GM18498 (cell line): Measurements from ENCODE around the gene FMO2.

Source experiments
- ATAC-seq: cut with Tn5 transposase; IDR thresholded peaks from one replicate; pipeline ENCODE4 v1.9.1; 2021; ENCODE audit warnings: mild to moderate bottlenecking, moderate library complexity; ENCODE audit not compliant: unreplicated experiment

The FMO2 gene

DNA sequence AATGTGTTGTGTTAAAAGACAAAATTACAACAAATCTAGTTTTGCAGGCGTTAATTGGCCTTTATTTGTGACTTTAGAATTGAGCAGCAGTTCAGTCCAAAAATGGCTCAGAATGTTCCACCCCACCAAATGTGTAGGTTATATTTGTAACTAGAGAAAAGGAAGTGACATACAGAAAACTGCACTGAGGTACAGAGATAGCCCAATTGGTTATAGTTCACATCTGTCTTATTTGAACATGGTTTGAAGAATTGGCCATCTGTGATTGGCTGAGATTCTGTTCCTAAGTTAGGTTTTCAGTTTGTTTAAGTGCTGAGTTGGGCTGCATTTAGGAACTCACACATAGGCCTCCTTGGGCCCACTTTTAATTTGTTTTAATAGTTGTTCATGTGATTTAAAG lies 12.0 kb upstream of the FMO2 start:
- ATAC-seq: no peak

DNA sequence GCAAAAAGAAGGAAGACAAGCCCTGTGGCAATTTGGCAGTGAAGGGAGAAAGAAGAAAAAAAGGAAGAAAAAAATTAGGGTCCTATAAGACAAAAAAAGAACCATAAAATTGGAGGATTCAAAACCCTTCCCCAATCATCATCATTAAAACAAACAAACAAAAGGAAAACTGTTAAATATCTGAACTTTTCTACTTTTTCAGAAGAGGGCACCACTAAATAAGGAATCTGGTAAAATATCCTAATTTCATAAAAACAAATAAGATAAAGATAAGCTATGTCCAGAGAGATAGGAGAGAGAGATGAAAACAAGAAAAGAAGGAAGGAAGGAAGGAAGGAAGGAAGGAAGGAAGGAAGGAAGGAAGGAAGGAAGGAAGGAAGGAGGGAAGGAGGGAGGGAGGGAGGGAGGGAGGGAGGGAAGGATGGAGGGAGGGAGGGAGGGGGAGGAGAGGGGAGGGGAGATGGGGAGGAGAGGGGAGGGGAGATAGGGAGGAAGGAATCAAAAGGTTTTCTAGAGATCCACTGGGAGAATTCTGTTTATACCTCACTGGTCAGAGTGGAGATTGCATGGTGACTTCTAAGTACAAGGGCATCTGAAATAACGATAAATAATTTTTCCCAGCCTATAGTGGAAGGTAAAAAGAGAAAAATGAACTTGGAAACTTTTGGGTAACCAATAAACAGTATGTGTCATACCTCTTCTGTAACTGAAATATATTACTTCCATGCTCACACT lies 10.4 kb upstream of the FMO2 start:
- no peak for ATAC-seq

DNA sequence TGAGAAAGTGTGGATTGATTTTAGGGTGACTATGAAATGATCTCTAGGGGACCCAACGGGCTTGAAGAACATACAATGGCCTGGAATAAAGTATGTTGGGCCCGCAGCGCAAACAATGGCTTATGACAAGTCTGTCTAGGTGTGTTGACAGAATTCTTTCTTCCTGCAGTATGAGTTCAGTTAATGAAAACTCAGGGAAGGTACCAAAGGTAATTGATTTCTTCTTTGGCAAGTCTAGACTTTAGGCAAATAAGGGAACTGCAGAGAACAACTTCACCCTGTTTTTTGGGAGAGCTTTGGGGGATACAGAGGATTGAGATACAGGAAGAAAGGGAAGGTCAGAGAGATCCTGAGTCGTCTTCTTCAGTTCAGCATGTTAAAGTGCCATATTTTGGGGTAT lies 7.8 kb upstream of the FMO2 start:
- no peak for ATAC-seq

DNA sequence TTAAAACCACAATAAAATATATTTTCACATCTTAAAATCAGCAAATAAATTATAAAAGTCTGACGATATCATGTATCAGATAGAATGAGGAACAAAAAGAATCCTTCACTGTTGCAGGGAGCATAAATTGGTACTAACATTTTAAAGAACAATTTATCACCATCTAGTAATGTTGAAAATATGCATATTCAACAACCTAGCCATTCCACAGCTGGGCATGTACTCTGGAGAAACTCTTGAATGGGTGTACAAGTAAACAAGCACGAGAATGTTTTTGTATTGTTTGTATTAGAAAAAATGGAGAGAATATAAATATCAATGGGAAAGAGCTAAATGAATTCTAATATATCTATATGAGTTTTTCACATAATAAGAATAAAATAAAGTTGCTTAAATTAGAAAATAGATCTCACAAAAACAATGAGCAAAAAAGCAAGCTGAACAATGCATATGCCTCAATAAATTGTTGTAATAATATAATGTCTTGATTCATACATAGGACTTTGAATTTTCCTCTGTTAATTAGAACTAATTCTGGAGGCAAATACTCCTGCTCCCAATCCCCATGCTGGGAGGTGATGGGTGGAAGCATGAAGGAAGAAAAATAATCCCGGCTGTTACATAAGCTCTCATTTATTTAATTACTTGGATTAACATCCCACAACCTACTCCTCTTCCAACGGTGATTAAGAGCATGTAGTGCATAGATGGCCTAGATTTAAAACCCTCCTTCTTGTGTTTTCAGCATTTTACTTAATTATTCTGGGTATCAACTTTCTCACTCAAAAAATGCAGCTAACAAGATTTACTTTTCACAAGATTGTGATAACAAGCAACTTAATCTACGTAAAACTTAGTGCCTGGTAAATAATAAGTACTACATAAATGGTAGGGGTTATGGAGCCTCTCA lies 5.5 kb upstream of the FMO2 start:
- no peak for ATAC-seq

DNA sequence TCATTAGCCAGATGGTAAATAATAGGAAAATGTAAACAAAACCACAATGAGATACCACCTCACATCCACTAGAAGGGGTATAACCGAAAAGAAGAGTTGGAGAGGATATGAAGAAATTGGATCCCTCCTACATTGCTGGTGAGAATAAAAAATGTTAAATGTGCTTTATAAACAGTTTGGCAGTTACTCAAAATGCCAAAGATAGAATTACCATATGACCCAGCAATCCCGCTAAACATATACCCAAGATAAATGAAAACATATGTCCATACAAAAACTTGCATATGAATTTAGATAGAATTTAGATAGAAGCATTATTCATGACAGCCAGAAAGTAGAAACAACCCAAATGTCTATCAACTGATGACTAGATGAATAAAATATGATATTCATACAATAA lies 4.4 kb upstream of the FMO2 start:
- no peak for ATAC-seq

DNA sequence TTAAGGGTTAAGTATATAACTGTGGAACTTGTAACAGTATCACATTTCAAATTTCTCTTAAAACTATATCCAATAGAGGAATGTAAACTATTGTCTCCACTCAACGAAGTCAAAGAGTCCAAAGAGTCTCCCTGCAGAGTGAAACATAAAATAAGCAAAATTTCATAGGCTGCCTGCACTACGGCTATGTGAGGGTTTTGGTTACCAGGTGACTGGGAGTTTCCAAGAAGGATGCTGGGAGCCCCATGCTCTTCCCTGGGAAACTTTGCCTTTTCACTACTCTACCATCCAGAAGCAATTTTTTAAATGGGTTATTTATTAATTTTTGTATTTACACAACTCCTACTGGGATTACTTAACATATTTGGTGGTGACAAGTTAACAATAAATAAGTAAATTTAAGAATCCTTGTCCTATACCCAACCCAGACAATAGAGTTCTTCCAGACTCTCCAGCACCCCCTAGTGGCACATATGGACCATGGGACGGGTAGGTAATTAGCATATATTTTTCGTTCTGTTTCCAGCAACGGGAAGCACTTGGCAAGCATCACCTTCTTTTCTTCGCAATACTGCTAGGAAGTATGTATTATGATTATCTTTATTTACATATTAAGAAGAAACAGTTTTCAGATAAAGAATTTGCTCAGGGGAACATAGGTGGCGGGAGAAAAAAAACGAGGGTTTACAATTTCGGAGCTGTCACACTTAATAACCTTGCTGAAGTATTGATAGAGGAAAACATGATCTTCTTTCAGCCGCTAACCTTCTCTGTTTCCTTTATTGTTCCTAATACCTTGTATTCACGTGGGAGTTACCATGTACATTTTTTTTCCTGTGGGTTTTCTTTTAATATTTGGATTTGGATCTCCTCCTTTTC lies 3.5 kb downstream of the FMO2 start:
- peak; percentile 73 for ATAC-seq

DNA sequence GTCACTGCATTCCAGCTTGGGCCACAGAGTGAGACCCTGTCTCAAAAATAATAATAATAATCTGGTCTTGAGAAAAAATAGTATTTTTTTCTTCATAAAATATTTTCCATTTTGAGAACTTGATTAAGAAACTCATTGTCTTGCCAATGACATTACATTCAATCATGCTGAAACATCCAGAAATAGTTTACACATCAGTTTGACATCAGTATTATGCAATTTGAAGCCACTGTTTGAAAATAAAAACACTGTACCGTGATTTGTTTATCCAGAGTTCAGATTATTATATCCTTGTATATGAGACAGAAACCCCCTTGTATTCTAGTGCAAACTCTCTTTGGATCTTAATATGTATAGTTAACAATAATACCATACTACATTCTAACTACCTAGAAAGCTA lies 6.9 kb downstream of the FMO2 start:
- ATAC-seq: no peak

DNA sequence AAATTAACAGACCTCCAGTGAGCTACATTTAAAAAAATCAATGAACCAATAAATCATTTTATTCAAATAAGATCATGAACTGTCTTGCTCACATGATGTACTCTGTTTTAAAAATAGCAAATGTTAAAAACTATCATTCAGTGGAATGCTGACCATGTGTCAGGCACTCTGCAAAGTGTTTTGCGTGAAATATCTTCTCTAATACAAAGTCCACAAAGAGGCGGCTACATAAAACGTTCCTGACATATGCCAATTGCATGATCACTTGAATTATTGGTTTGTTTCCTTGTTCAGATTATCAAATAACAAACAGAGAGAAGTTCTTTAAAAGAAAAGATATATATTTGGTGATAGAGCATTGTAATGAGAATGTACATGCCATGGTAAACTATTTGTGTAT lies 10.7 kb downstream of the FMO2 start:
- no peak for ATAC-seq

DNA sequence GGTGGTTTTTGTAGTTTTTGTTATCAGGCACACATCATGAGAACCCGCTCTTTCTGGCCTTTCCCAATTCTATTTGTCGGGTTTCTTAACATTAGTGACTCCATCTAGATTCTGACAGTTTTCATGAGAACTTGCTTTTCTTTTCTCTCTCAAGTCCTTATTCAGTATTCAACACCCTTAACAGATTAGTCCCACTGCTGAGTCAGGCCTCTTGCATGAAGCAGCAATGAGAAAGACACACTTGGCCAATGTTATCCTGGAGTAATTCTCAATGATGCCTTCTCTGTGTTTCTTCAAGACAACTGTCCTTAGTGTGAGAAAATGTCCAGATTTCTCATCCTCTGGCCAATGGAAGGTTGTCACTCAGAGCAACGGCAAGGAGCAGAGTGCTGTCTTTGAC lies 11.3 kb downstream of the FMO2 start:
- no peak for ATAC-seq

DNA sequence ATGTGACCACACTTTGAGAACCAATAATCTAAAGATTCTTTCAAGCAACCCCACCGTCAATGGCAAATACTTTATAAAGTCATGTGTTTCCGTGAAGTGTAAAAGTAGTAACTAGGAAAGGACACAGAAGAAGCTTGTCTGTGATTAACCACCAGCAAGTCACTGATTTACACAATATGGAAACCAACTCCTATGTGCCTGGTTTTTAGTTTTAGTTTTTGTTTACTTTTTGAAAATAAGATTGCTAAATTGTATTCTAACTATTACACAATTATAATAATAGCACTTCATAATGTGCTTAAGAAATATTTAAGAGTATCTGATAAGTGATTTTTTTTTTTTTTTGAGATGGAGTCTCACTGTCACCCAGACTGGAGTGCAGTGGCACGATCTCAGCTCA lies 13.0 kb downstream of the FMO2 start:
- ATAC-seq: no peak

DNA sequence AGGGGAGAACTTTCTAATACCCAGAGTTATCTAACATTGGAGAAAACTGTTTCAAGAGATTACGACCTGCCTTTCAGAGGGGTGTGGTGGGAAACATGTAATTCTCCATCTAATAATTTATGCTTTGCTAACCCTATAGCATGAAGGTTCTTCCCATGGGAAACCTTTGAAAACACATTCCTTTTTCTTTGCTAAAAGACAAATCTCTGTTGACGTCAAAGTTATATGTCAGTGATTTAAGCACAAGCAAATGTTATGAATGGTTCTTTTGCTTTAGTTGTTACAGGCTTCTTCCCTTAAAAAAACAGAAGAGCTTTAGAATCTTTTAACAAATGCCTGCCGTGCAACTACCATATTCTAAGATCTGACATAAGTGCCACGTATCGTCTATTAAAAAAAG lies 19.2 kb downstream of the FMO2 start:
- no peak for ATAC-seq

DNA sequence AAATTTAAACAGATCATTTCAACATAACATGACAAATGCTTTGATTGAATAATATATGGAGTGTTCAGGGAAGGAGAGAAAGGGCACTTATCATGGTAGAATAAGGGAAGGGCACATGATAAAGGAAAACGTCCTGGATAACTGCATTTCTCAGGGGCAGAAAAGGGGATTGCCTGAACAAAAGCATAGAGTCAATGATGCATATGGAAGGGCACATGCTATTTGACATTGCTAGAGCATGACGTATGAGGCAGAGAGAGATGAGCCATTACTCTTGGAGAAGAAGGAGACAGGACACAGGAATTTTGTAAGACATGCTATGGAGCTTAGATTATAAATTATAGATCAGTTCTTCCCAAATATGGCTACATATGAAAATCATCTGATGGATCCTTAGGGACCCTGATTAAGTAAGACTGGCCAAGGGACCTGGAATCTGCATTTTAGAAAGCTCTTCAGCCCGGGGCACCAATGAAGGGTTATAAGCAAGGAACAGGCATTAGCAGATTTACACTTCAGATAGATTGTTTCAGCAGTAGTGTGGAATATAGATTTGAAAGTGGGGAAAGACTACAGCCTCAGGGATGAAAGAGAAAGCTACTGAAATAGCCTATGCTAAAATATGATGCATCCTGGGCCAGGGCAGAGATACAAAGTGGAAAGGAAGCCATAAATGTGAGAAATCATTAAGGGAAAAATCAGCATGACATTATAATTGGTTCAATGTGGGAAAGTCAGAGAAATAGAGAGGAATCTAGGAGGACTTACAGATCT lies 21.3 kb downstream of the FMO2 start:
- ATAC-seq: no peak

DNA sequence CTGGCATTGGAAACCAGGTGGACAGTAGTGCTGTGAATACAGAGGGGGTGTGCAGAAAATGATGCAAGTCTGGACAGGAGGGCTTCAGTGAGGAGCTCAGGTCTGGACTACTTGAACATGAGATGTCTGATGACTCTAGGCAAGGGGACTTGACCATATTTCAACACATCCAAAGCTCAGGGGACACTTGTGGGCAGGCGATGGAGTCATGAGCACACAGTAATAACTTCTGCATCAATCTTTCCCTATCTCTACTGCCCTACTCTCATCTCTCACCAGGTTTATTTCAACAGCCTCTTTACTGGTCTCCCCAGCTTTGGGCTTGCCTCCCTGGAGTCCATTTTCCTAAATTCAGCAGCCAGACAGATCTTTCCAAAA lies 21.9 kb downstream of the FMO2 start:
- ATAC-seq: no peak

DNA sequence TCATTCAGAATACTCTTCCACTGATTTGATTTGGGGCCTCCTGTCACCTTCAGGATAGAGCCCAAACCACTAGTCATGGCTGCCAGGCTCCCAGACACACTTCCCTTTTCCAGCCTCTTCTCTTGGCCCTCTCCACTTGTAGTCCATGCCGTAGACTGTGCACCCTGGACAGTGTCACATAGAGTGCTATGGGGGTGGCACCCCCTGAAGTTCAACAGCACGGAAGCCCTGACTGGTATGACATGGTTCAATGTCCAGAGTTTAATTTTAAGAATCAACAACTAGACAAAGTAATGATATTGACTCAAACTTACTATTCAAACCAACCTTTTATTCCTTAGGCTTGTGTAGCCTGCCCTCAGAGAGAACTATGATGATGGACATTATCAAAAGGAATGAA lies 22.3 kb downstream of the FMO2 start:
- ATAC-seq: no peak

DNA sequence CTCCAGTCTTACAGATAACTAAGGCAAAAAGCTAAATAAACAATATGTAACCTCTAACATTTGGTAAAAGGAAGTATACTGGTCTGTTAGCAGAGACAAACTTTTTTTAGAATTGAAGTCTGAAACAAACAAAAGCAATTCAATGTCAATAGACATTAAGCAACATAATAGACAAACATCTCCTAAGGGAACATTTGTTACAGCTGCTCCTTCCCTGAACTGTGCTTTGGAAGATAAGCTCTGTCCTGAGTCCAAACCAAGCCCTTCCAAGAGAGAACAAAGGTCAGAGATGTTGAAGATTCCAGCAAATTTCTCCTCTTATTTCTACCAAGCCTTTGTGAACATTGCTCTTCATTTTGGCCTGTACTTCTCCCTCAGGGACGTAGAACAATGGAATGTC lies 25.3 kb downstream of the FMO2 start:
- ATAC-seq: no peak

DNA sequence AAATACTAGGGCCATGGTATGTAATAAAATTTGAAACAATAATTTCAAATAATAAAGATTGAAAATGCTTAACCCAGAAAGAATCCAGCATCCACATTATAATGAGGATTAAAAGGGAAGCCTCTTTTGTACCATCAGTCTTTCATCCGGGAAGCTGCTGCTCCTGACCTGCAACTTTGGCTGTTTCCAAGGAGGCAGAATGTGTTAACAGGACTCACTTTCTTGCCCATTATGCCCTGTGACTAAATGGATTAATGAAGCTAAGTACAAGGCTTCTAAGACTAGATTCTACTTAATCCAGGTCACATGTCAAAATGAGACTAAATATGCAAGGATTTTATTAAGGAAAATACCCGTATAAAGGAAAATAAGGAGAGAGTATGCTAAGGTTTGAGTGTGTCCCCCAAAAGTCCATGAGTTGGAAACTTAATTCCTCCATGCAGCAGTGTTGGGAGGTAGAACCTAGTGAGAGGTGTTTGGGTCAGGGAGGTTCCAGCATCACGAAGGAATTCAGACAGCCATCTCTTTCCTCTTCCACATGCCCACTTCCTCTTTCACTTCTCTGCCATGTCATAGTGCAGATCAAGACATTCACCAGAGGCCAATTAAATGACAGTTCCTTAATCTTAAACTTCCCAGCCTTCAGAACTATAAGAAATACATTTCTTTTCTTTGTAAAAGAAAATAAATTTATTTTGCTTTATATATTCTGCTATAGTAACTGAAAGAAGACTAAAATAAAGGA lies 27.7 kb downstream of the FMO2 start:
- no peak for ATAC-seq

DNA sequence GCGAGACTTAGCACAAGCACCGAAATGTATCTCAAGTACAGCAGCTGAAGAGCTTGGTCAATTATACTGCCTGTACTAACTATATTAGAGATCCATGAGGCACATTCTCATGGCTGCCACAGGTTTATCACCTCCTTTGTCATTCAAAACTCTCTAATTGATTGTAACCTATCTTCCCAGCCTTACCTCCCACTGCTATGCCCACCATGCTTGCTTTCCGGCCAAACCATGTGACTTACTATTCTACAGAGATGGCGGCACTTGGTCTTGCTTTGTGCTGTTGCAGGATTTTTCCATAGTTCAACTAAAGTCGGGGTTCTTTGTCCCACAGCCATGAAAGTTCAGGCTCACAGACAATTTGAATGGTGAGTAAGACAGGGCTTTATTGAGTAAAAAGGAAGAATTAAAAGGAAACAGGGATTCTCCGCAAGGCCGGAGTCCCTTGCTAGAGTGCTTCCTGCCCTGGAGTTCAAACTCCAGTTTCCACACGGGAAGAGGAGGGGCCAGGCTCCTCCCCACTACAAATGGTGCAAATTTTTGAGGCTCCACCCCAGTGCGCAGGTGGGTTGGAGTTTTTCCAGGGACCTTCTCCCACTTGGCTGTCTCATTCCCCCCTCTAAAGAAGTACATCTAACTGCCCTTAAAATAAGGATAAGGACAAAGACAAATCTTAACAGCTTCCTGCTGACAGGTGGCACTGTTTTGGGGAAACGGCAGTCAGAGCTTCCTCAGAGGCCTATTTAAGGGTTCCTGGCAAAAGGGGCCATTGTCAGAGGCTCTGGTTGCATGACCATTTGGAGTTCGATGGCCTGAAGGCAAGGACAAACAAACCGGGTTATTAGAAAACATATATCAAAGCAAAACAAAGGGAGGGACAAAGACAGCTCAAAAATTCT lies 28.7 kb downstream of the FMO2 start:
- no peak for ATAC-seq

DNA sequence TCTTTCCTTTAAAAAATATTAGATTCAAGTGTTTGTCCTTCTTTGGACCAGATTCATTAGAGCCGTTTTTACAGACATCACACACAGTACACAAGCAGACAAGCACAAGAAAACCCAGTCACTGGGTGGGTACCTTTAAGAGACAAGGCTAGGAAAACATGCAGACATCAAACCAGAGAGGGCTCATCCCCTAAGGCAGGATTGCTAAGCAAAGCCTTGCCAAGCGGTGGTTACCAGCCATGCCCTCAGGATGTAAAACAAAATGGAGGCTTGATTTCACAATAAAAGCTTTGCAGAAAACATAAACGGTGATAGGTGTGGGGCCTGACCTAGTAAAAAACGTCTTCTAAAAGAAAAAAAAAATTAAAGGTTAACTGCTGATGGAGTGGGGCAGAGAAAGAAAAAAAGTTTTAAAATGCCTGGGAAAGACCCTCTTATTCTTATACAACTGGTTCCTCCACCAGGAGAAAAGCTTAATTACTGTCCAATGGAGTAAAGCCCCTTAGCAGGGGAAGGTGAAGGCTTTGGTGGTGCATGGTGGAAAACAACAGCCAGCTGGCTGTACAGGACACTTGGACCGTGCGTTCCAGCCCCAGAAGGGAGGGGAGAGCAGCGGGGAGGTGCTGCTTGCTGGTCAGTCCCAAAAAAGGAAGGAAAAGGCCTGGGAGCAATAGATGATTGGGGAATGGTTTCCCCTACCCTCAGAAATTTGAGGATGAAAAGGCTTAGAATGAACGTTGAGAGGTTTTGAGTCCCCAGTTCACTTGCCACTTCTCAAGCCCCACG lies 32.8 kb downstream of the FMO2 start:
- no peak for ATAC-seq
